NT2/D1 (cell line): ENCODE measurements around the gene GNG10.

Source experiments
- YY1 ChIP-seq: IDR thresholded peaks from 2 replicates; pipeline ENCODE4 v1.6.1; 2011; ENCODE audit not compliant: insufficient read length, insufficient read depth
- ZNF274 ChIP-seq: IDR thresholded peaks from 2 replicates; pipeline ENCODE4 v1.6.1; 2011; ENCODE audit warnings: mild to moderate bottlenecking, low read depth, low read length

- no peak for TF ChIP-seq YY1
- no peak for TF ChIP-seq ZNF274
Measured at GRCh38 chr9:111661802-111662521, 557 bp downstream of the GNG10 start.
